ENCODE data around the gene ADNP.
"Not testable (repeated sequence)": the region's sequence is repeated elsewhere in the genome, so short reads cannot be mapped to it uniquely, and the experiment has no call there.

ADNP gene
- 78.8 to 111 (median 103) reads per million in 3 donors for total RNA-seq

DNA sequence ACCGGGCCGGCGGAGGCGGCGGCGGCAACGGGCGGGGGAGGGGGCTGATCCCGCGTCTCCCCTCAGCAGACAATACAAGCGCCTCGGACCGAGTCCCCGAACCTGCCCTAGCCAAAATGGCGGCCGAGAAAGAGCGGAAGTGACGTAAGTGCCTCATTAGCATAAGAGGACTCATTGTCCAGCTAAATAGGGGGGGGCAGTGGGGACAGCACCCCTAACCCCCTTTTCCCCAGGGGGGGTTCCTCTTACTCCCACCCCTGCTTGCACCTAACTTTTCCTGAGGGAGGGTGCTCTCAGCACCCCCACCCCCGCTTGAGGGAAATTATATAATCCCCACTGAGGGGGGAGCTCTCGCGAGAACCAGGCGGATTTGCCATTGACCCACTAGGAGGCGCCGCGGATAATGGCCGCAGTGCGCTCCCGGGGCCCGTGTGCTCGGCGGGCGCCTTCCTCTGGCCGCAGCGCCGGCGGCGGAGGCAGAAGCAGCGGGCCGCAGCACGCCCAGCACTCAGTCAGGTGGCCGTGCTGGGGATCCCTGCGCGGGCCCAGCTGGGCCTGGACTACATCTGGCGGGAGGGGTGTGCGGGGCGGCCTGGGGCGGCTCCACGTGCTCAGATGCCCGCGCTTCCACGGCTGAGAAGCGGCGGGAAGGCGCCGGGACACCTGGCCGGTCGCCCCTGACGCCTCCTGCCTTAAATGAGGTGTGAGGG lies at the start of gene ADNP:
ADNP (minus strand) TSS at position 132 of the 710 bp plus-strand sequence. CDS start 27,441 bp downstream, outside the sequence.
- peak; percentile 82 to 86 (median 83) for DNase-seq
- Histone ChIP-seq H3K4me3 (ENCODE audit: insufficient read depth, low read depth, low read length, poor library complexity, severe bottlenecking) (peak within 1 kb of the TSS; percentile 73), H3K36me3 (ENCODE audit: control insufficient read depth, insufficient read depth, low read length) (peaks cover 16% of the 10 kb centered on the region), H3K27me3 (replicated peaks; ENCODE audit: control insufficient read depth, insufficient read depth, low read length, poor library complexity, severe bottlenecking) (no peaks in the 10 kb centered on the region), H3K9me3 (ENCODE audit: control insufficient read depth, low read length) (no peaks in the 10 kb centered on the region), H3K4me1 (ENCODE audit: control insufficient read depth, insufficient read depth, low read length, poor library complexity, severe bottlenecking) (peaks cover 15% of the 10 kb centered on the region), H3K27ac (ENCODE audit: insufficient read depth, low read length, poor library complexity, severe bottlenecking) (peak within 1 kb of the TSS; percentile 100)

GRCh38 chr20:50980071-50980681 lies 48.9 kb upstream of the ADNP start:
- H3K27ac ChIP-seq (ENCODE audit: insufficient read depth, low read length, poor library complexity, severe bottlenecking), result no peak overlapping the region
- no peak overlapping the region for H3K4me3 ChIP-seq (ENCODE audit: insufficient read depth, low read depth, low read length, poor library complexity, severe bottlenecking)
- no peaks in the 10 kb centered on the region for H3K36me3 ChIP-seq (ENCODE audit: control insufficient read depth, insufficient read depth, low read length)
- H3K4me1 ChIP-seq (ENCODE audit: control insufficient read depth, insufficient read depth, low read length, poor library complexity, severe bottlenecking), result no peaks in the 10 kb centered on the region
- H3K27me3 ChIP-seq (replicated peaks; ENCODE audit: control insufficient read depth, insufficient read depth, low read length, poor library complexity, severe bottlenecking), result no peaks in the 10 kb centered on the region
- no peak for DNase-seq
- H3K9me3 ChIP-seq (ENCODE audit: control insufficient read depth, low read length), result no peaks in the 10 kb centered on the region

DNA sequence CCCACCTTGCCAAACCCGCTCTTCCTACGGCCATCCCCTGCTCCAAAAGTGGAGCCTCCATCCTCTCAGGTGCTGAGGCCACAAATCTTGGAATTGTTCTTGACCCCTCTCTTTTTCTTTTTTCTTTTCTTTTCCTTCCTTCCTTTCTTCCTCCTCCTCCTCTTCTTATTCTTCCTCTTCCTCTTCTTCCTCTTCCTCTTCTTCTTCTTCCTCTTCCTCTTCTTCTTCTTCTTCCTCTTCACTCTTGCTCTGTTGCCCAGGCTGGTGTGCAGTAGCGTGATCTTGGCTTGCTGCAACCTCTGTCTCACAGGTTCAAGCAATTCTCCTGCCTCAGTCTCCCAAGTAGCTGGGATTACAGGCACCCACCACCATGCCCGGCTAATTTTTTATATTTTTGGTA lies 47.3 kb upstream of the ADNP start:
- H3K27me3 ChIP-seq (replicated peaks; ENCODE audit: control insufficient read depth, insufficient read depth, low read length, poor library complexity, severe bottlenecking); H3K27ac ChIP-seq (ENCODE audit: insufficient read depth, low read length, poor library complexity, severe bottlenecking); H3K4me3 ChIP-seq (ENCODE audit: insufficient read depth, low read depth, low read length, poor library complexity, severe bottlenecking); H3K36me3 ChIP-seq (ENCODE audit: control insufficient read depth, insufficient read depth, low read length); H3K4me1 ChIP-seq (ENCODE audit: control insufficient read depth, insufficient read depth, low read length, poor library complexity, severe bottlenecking); H3K9me3 ChIP-seq (ENCODE audit: control insufficient read depth, low read length); DNase-seq: not testable (repeated sequence)

- H3K4me1 ChIP-seq (ENCODE audit: control insufficient read depth, insufficient read depth, low read length, poor library complexity, severe bottlenecking), result no peaks in the 10 kb centered on the region
- H3K9me3 ChIP-seq (ENCODE audit: control insufficient read depth, low read length), result no peaks in the 10 kb centered on the region
These were observed 46.1 kb upstream of the ADNP start for GRCh38 chr20:50977066-50978021.

GRCh38 chr20:50975701-50976330 lies 44.6 kb upstream of the ADNP start:
- H3K27me3 ChIP-seq (replicated peaks; ENCODE audit: control insufficient read depth, insufficient read depth, low read length, poor library complexity, severe bottlenecking), result no peaks in the 10 kb centered on the region
- DNase-seq, result no peak
- H3K36me3 ChIP-seq (ENCODE audit: control insufficient read depth, insufficient read depth, low read length), result no peaks in the 10 kb centered on the region
- H3K27ac ChIP-seq (ENCODE audit: insufficient read depth, low read length, poor library complexity, severe bottlenecking), result no peak overlapping the region
- H3K4me1 ChIP-seq (ENCODE audit: control insufficient read depth, insufficient read depth, low read length, poor library complexity, severe bottlenecking), result no peaks in the 10 kb centered on the region
- no peak overlapping the region for H3K4me3 ChIP-seq (ENCODE audit: insufficient read depth, low read depth, low read length, poor library complexity, severe bottlenecking)
- H3K9me3 ChIP-seq (ENCODE audit: control insufficient read depth, low read length), result no peaks in the 10 kb centered on the region

More at GRCh38 chr20:50977066-50978021, 46.1 kb upstream of the ADNP start:
- Histone ChIP-seq H3K36me3 (ENCODE audit: control insufficient read depth, insufficient read depth, low read length) (no peaks in the 10 kb centered on the region), H3K4me3 (ENCODE audit: insufficient read depth, low read depth, low read length, poor library complexity, severe bottlenecking) (no peak overlapping the region), H3K27me3 (replicated peaks; ENCODE audit: control insufficient read depth, insufficient read depth, low read length, poor library complexity, severe bottlenecking) (no peaks in the 10 kb centered on the region), H3K27ac (ENCODE audit: insufficient read depth, low read length, poor library complexity, severe bottlenecking) (no peak overlapping the region)
- DNase-seq, result no peak

DNA sequence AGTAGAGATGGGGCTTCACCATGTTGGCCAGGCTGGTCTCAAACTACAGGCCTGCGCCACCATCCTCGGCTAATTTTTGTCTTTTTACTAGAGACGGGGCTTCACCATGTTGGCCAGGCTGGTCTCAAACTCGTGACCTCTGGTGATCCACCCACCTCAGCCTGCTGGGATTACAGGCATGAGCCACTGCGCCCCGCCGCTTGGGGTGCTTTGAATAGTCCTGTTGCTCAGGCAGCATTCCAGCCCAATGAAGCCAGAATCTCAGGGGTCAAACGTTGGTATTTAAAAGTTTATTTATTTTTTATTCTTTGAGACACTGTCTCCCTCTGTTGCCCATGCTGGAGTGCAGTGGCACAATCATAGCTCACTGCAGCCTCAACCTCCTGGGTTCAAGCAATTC lies 38.7 kb upstream of the ADNP start:
- no peak for DNase-seq
- Histone ChIP-seq H3K4me1 (ENCODE audit: control insufficient read depth, insufficient read depth, low read length, poor library complexity, severe bottlenecking) (no peaks in the 10 kb centered on the region), H3K9me3 (ENCODE audit: control insufficient read depth, low read length) (no peaks in the 10 kb centered on the region), H3K4me3 (ENCODE audit: insufficient read depth, low read depth, low read length, poor library complexity, severe bottlenecking) (no peak overlapping the region), H3K36me3 (ENCODE audit: control insufficient read depth, insufficient read depth, low read length) (no peaks in the 10 kb centered on the region), H3K27me3 (replicated peaks; ENCODE audit: control insufficient read depth, insufficient read depth, low read length, poor library complexity, severe bottlenecking) (no peaks in the 10 kb centered on the region), H3K27ac (ENCODE audit: insufficient read depth, low read length, poor library complexity, severe bottlenecking) (no peak overlapping the region)

GRCh38 chr20:50969435-50969834 lies 38.2 kb upstream of the ADNP start:
- Histone ChIP-seq H3K27ac (ENCODE audit: insufficient read depth, low read length, poor library complexity, severe bottlenecking) (no peak overlapping the region), H3K4me1 (ENCODE audit: control insufficient read depth, insufficient read depth, low read length, poor library complexity, severe bottlenecking) (no peaks in the 10 kb centered on the region), H3K27me3 (replicated peaks; ENCODE audit: control insufficient read depth, insufficient read depth, low read length, poor library complexity, severe bottlenecking) (no peaks in the 10 kb centered on the region), H3K4me3 (ENCODE audit: insufficient read depth, low read depth, low read length, poor library complexity, severe bottlenecking) (no peak overlapping the region), H3K36me3 (ENCODE audit: control insufficient read depth, insufficient read depth, low read length) (no peaks in the 10 kb centered on the region), H3K9me3 (ENCODE audit: control insufficient read depth, low read length) (no peaks in the 10 kb centered on the region)
- DNase-seq, result no peak

GRCh38 chr20:50968289-50968688 lies 37.1 kb upstream of the ADNP start:
- no peak overlapping the region for H3K27ac ChIP-seq (ENCODE audit: insufficient read depth, low read length, poor library complexity, severe bottlenecking)
- DNase-seq, result no peak
- H3K27me3 ChIP-seq (replicated peaks; ENCODE audit: control insufficient read depth, insufficient read depth, low read length, poor library complexity, severe bottlenecking), result no peaks in the 10 kb centered on the region
- no peaks in the 10 kb centered on the region for H3K4me1 ChIP-seq (ENCODE audit: control insufficient read depth, insufficient read depth, low read length, poor library complexity, severe bottlenecking)
- H3K4me3 ChIP-seq (ENCODE audit: insufficient read depth, low read depth, low read length, poor library complexity, severe bottlenecking), result no peak overlapping the region
- H3K9me3 ChIP-seq (ENCODE audit: control insufficient read depth, low read length), result no peaks in the 10 kb centered on the region
- H3K36me3 ChIP-seq (ENCODE audit: control insufficient read depth, insufficient read depth, low read length), result no peaks in the 10 kb centered on the region

- H3K4me1 ChIP-seq (ENCODE audit: control insufficient read depth, insufficient read depth, low read length, poor library complexity, severe bottlenecking), result no peaks in the 10 kb centered on the region
- no peaks in the 10 kb centered on the region for H3K27me3 ChIP-seq (replicated peaks; ENCODE audit: control insufficient read depth, insufficient read depth, low read length, poor library complexity, severe bottlenecking)
- H3K4me3 ChIP-seq (ENCODE audit: insufficient read depth, low read depth, low read length, poor library complexity, severe bottlenecking), result no peak overlapping the region
- DNase-seq, result no peak
- no peaks in the 10 kb centered on the region for H3K9me3 ChIP-seq (ENCODE audit: control insufficient read depth, low read length)
- H3K36me3 ChIP-seq (ENCODE audit: control insufficient read depth, insufficient read depth, low read length), result no peaks in the 10 kb centered on the region
- no peak overlapping the region for H3K27ac ChIP-seq (ENCODE audit: insufficient read depth, low read length, poor library complexity, severe bottlenecking)
These were observed 36.3 kb upstream of the ADNP start for GRCh38 chr20:50967586-50967985.
